ENCODE measurements around the gene RIN3.

Gene RIN3

DNA sequence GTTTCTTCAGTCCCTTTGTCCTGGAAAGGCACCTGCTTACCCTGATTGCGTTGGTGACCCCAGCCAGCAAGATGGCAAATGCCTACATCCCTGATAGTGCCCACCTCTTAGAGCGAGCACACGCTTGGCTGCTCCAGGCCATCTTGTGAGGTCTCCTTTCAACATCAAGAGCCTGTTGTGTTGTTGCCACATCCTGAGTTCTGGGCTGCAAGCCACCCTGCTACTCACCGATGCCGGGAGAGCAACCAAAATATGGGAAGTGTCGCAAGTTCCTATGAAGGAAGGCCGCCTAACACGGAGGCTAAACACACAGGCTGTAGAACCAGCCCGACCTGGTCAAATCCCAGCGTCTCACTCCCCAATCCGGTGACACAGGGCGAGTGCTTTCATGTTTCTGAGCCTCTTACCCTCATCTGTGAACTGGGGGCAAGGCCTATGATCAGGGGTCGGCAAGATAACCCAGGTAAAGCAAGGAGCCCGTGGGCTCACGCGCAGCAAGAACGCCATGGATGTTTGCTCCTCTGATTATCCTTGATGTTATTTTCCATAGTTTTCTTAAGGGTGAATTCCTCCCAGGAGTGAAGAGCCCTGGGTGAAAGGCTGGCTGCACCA, 136.5 kb downstream of the RIN3 start:
- no peak for DNase-seq (ENCODE audit: low read depth in 3 of 3)

GRCh38 chr14:92650581-92651105, 137.1 kb downstream of the RIN3 start:
- no peak for DNase-seq (ENCODE audit: low read depth in 3 of 3)

GRCh38 chr14:92651106-92651757, 137.7 kb downstream of the RIN3 start:
- peak; percentile 44 to 70 (median 59) for DNase-seq (ENCODE audit: low read depth in 3 of 3)

DNA sequence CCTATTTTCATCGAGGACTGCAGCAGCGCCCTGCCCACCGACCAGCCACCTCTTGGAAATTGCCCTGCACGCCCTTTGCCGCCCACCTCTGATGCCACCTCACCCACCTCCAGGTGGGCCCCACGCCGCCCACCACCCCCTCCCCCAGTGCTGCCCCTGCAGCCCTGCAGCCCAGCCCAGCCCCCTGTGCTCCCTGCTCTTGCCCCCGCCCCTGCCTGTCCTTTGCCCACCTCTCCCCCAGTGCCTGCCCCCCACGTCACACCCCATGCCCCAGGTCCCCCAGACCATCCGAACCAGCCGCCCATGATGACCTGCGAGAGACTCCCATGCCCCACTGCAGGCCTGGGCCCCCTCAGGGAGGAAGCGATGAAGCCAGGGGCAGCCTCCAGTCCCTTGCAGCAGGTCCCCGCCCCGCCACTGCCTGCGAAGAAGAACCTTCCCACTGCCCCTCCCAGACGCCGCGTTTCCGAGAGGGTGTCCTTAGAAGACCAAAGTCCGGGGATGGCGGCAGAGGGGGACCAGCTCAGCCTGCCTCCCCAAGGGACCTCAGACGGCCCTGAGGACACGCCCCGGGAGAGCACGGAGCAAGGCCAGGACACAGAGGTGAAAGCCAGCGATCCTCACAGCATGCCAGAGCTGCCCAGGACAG, 138.3 kb downstream of the RIN3 start:
- DNase-seq (ENCODE audit: low read depth in 3 of 3) = no peak

DNA sequence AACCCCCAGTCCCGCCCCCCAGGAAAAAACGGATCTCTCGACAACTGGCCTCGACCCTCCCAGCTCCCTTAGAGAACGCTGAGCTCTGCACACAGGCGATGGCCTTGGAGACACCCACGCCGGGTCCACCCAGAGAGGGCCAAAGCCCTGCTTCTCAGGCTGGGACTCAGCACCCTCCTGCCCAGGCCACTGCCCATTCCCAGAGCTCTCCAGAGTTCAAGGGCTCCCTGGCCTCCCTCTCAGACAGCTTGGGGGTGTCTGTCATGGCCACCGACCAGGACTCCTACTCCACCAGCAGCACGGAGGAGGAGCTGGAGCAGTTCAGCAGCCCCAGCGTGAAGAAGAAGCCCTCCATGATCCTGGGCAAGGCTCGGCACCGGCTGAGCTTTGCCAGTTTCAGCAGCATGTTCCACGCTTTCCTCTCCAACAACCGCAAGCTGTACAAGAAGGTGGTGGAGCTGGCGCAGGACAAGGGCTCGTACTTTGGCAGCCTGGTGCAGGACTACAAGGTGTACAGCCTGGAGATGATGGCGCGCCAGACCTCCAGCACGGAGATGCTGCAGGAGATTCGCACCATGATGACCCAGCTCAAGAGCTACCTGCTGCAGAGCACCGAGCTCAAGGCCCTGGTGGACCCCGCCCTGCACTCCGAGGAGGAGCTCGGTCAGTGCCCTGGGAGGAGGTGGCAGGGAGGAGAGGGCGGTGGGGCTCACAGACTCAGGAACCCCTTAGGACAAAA, 139.0 kb downstream of the RIN3 start:
- DNase-seq (ENCODE audit: low read depth in 3 of 3) = no peak

DNA sequence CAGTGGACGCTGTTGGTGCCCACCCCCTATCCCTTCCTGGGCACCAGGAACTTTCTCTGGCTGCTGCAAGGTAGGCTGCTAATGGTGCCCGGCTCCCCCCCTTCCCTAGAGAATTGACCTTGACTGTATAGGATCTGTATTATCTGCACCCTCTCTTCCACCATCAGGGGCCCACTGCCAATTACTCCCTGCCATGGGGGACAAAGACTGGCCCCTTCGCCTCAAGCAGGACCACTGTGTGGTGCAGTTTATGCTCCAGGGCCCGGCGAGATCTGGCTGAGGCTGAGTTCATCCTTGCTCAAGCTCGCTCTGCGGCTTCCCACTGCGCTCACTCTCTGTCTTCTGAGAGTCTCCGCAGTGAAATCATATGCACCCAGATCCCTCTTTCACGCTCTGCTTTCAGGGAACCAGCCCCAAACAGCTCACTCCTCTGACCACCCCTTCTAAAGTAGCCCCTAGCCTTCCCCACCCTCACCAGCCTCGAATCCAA, 139.6 kb downstream of the RIN3 start:
- no peak for DNase-seq (ENCODE audit: low read depth in 3 of 3)

GRCh38 chr14:92654239-92654901, 140.8 kb downstream of the RIN3 start:
- DNase-seq (ENCODE audit: low read depth in 3 of 3) = no peak

GRCh38 chr14:92655419-92656201, 142.0 kb downstream of the RIN3 start:
- DNase-seq (ENCODE audit: low read depth in 3 of 3) = no peak

DNA sequence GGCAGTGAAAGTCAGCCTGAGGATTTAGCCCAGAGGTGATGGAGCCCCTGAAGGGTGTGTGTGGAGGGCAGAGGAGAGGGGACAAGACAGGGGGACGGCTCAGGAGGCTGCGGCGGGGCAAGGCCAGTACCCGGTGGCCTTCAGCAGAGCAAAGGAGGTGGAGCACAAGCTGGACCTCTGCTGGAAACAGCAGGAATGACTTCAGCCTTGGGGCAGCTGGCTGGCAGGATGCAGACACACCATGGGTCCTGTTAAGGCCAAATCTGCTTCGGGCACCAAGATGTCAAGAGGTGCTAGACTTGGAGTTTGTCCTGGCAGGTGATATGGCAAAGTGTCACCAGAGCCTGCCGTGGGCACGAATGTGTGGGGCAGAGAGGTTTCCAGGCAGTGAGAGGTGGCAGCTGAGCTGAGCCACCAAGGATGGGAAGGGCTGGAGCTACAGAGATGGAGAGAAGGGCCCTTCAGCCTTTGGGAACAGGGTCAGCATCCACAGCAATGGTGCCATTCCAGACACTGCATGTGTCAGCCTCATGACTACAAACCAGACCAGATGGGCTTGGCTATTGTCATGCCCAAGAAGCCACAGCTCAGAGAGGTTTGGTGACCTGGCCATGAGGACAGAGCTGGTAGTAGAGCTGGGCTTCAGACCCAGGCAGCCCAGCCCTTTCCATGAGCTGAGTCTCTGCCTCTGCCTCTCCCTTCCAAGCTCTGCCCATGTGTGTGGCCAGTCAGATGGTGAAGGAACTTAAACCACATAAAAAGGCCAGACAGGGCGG, 142.9 kb downstream of the RIN3 start:
- DNase-seq (ENCODE audit: low read depth in 3 of 3) = no peak

DNA sequence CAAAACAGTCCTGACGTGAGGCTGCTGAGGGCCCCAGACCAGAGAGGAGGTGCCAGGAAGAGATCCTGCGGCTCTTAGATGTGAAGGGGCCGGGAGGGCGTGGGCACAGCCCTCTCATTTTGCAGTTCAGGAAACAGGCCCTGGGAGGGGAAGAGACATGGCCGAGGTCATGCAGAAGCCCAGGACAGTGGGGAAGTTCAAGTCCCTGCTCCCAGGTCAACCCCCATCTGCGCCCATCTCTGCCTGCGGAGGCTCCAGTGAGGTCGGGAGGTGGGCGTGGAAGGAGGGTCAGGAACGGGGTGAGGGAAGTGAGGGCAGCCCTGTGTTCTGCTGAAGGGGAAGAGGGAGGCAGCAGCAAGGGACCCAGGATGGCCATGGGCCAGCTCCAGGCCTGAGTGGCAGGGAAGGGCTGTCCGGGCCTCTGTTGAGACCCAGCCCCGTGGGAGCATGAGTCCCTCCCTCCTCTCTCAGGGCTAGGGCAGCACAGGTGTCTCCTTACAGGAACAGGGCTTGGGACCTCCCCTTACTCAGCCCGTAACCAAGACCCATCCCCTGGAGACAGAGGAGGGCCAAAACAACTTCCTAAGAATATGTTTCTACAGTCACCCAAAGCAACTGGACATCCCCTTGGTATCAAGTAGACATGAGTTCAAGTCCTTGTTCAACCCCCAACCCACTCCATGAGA, 144.0 kb downstream of the RIN3 start:
- no peak for DNase-seq (ENCODE audit: low read depth in 3 of 3)

- DNase-seq (ENCODE audit: low read depth in 3 of 3) = no peak
Measured at GRCh38 chr14:92658160-92658559, 144.6 kb downstream of the RIN3 start.

DNA sequence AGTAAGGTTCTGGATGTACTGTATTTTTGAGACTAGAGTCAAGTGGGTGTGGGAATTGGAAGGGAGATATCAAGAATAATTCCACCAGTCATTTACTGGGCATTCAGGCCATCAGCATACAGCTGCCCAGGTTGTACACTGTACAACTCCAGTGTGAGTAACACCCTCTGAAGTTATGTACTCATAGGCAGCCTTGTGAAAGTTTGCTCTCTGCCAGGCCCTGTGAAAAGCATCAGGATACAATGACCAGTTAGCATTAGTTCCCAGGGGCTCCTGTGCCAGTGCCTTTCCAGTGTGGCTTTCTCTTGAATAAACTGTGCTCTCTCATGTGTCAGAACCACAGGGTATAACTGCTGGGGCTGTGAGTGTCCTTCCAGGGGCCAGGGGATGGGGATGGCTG, 145.1 kb downstream of the RIN3 start:
- DNase-seq (ENCODE audit: low read depth in 3 of 3) = no peak

DNA sequence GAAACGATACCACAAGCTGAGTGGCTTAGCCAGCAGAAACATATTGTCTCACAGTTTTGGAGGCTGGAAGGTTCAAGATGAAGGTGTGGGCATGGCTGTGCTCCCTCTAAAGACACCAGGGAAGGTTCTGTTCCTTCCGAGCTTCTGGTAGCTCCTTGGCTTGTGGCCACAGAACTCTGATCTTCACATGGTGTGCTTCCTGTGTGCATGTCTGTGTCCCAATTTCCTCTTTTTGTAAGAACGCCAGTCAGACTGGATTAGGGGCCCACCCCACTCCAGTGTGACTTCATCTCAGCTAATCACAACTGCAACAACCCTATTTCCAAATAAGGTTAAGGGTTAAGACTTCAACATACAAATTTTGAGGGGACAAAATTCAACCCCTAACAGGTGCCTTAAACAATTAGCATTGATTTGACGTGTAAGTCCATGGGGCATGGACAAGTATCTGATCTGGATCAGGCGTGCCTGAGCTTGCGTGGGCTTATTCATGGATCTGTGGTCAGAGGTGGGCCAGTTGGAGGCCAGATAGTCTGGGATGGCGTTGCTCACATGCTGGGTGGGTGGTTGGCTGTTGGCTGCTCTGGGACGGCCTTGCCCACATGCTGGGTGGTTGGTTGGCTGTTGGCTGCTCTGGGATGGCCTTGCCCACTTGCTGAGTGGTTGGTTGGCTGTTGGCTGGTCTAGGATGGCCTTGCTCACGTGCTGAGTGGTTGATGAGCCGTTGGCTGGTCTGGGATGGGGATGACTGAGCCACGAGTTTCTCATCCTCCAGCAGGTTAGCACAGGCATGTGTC, 146.4 kb downstream of the RIN3 start:
- no peak for DNase-seq (ENCODE audit: low read depth in 3 of 3)

GRCh38 chr14:92660571-92660970, 147.0 kb downstream of the RIN3 start:
- no peak for DNase-seq (ENCODE audit: low read depth in 3 of 3)

GRCh38 chr14:92663049-92663448, 149.5 kb downstream of the RIN3 start:
- no peak for DNase-seq (ENCODE audit: low read depth in 3 of 3)

GRCh38 chr14:92665661-92666110, 152.1 kb downstream of the RIN3 start:
- DNase-seq (ENCODE audit: low read depth in 3 of 3) = no peak

DNA sequence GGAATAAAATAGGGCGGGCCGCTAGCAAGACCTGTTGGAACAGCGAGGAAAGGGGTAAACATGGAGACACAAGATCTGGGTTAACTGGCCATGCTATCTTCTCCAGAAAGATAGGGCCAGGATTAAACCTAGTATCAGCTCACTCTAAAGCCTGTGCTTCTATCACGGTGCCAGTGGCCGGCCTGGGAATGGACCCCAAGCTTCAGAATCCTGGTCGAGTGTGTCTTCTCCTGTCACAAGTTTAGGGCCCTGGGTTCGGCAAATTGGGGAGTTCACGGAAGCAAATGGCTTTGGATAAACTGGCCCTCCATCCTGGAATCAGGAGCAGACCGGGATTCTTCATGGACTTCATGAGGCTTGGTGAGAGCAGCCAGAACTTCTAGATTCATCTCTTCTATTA, 152.7 kb downstream of the RIN3 start:
- no peak for DNase-seq (ENCODE audit: low read depth in 3 of 3)

DNA sequence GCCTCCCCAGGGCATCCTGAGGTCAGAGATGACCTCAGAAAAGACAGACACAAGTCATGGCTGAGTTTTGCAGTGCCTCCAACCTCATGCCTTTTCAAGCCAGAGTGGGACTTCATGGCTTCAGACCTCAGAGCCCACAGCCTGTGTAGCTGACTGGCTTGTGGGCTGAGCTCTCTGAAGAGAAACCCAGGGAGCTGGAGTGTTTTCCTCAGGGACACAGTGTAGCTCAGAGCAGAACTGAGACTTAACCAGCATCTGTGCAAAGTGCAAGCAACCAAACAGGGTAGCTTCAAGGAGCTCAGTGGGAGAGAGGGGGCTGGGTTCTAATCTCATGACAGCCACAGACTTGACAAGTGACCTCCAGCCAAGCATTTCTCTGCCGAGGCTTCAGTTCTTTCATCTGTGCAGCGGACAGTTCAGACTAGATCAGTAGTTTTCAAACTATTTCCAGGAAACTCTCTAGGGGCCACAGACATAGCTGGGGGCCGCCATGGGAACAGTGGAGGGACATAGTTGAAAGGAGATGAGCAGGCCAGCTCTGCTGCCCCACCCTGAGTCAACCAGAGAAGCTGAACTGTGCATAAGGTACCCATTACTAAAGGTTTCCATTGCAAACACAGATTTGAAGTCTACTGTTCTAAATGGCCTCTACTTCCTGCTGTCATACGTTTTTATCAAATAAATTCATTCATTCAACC, 154.8 kb downstream of the RIN3 start:
- DNase-seq (ENCODE audit: low read depth in 3 of 3) = no peak
